GM23248 (cell line): Measurements from ENCODE around the gene HNRNPA1. TPM values are rescaled to one million over a fixed set of nuclear protein-coding genes. Genes with fewer than 3 reads are reported as not detected.

Experiments used
- DNase-seq: peaks from one replicate; pipeline ENCODE4 v3.0.0-alpha.2; 2015
- H2AFZ ChIP-seq: fragments of 200-600 bp; sonication (generic); 2 replicates; pipeline ENCODE4 v1.6.1; 2016; ENCODE audit warnings: antibody characterized with exemption
- H3F3A ChIP-seq: fragments of 200-600 bp; sonication (generic); 2 replicates; pipeline ENCODE4 v1.6.1; 2016; ENCODE audit warnings: mild to moderate bottlenecking, antibody characterized with exemption, mixed run types; ENCODE audit not compliant: insufficient read depth
- H3K27ac ChIP-seq: fragments of 200-600 bp; sonication (generic); 2 replicates; pipeline ENCODE4 v1.5.1; 2016; ENCODE audit warnings: mild to moderate bottlenecking
- H3K27me3 ChIP-seq: fragments of 200-600 bp; sonication (generic); replicated peaks from 2 replicates; pipeline ENCODE4 v1.6.1; 2016; ENCODE audit warnings: mild to moderate bottlenecking; ENCODE audit not compliant: insufficient read depth
- H3K36me3 ChIP-seq: fragments of 200-600 bp; sonication (generic); 2 replicates; pipeline ENCODE4 v1.6.1; 2016; ENCODE audit warnings: low read depth, mild to moderate bottlenecking
- H3K4me1 ChIP-seq: fragments of 200-600 bp; sonication (generic); 2 replicates; pipeline ENCODE4 v1.6.1; 2016; ENCODE audit warnings: mild to moderate bottlenecking; ENCODE audit not compliant: insufficient read depth
- H3K4me2 ChIP-seq: fragments of 200-600 bp; sonication (generic); one replicate; pipeline ENCODE4 v1.6.1; 2016; ENCODE audit warnings: mild to moderate bottlenecking; ENCODE audit not compliant: unreplicated experiment
- H3K4me3 ChIP-seq: fragments of 200-600 bp; sonication (generic); 2 replicates; pipeline ENCODE4 v1.5.1; 2016; ENCODE audit warnings: mild to moderate bottlenecking
- H3K79me2 ChIP-seq: fragments of 200-600 bp; sonication (generic); 2 replicates; pipeline ENCODE4 v1.6.1; 2016; ENCODE audit warnings: mild to moderate bottlenecking; ENCODE audit not compliant: insufficient read depth
- H3K9ac ChIP-seq: fragments of 200-600 bp; sonication (generic); 2 replicates; pipeline ENCODE4 v1.6.1; 2016; ENCODE audit warnings: mild to moderate bottlenecking
- H3K9me2 ChIP-seq: fragments of 200-600 bp; sonication (generic); 2 replicates; pipeline ENCODE4 v1.6.1; 2016; ENCODE audit warnings: mixed run types, mild to moderate bottlenecking, moderate library complexity; ENCODE audit not compliant: insufficient read depth
- H3K9me3 ChIP-seq: fragments of 200-600 bp; sonication (generic); one replicate; pipeline ENCODE4 v1.6.1; 2017; ENCODE audit warnings: low read depth
- H4K20me1 ChIP-seq: fragments of 200-600 bp; sonication (generic); 2 replicates; pipeline ENCODE4 v1.6.0; 2016; ENCODE audit not compliant: insufficient read depth
- EZH2 ChIP-seq: fragments of 200-600 bp; sonication (generic); IDR thresholded peaks from 2 replicates; pipeline ENCODE4 v1.6.1; 2018; ENCODE audit warnings: antibody characterized with exemption, mild to moderate bottlenecking; ENCODE audit not compliant: insufficient read depth, poor library complexity, severe bottlenecking
- EZH2phosphoT487 ChIP-seq: fragments of 200-600 bp; sonication (generic); IDR thresholded peaks from 2 replicates; pipeline ENCODE4 v1.6.1; 2018; ENCODE audit warnings: antibody characterized with exemption, moderate library complexity, mild to moderate bottlenecking, low read depth; ENCODE audit not compliant: insufficient read depth
- WGBS, 2 experiments: methylation state at CpG; one replicate each; pipeline ENCODE4 v1.1.6; 2015 to 2017; ENCODE audit warnings: low lambda C conversion rate in 2 of 2, low coverage in 1 of 2; ENCODE audit errors: missing lambda C conversion rate in 2 of 2; 5-methylcytosine and 5-hydroxymethylcytosine counted together
- in situ Hi-C: fragments of 300-500 bp; cut with MboI; formaldehyde crosslinking; loops from 2 replicates; pipeline ENCODE4 v1.15.0; 2020
- polyA plus RNA-seq: library from polyadenylated mRNA; unstranded; fragments of >200 nt; fragmentation: Nextera tagmentation; extraction: Ambion mirVana; gene quantifications from 2 replicates; pipeline ENCODE4 v1.2.1, GENCODE V29; 2016
- total RNA-seq: library from RNA; depleted of rRNA; stranded (reverse); fragments of >200 nt; shearing (Covaris generic); gene quantifications from 2 replicates; pipeline ENCODE4 v1.2.3, GENCODE V29; 2014

The HNRNPA1 gene
- total and polyA plus RNA-seq, 2 experiments from 2014 or later = 226 to 351 TPM

DNA sequence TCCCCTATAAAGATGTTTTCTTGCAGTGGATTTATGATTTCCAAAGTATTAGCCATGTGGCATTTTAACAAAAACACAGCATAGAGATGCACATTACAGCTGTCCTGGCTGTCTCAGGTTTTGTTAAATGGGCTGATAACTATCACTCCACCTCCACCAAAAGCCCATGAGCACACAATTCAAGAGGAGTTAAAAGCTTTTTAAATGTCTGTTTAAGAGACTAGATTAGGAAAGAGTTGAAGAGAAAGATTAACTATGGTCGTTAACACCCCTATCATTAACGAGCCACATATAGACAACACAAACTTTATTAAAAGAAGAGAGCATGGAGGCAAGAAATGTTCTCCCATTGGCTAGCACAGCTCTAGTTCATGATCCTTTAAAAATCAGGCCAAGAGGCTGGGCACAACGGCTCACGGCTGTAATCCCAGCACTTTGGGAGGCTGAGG, 15.1 kb upstream of the HNRNPA1 start:
- TF ChIP-seq EZH2phosphoT487 = no peak
- TF ChIP-seq EZH2 = no peak
- no peak for DNase-seq

GRCh38 chr12:54266852-54267251, 13.7 kb upstream of the HNRNPA1 start:
- H2AFZ ChIP-seq = no peak overlapping the region
- 85 to 86% methylated on average over 2 of the region's 2 CpGs for WGBS, 2 experiments
- H3K36me3 ChIP-seq = no peaks in the 10 kb centered on the region
- H3K9me3 ChIP-seq = no peaks in the 10 kb centered on the region
- no peaks in the 10 kb centered on the region for H3K27me3 ChIP-seq
- H3K27ac ChIP-seq = no peak overlapping the region
- peaks cover 94% of the 10 kb centered on the region for H3K79me2 ChIP-seq
- peaks cover 23% of the 10 kb centered on the region for H3F3A ChIP-seq
- H4K20me1 ChIP-seq = no peaks in the 10 kb centered on the region
- H3K4me2 ChIP-seq = no peak overlapping the region
- no peaks in the 10 kb centered on the region for H3K9me2 ChIP-seq
- DNase-seq = no peak
- TF ChIP-seq EZH2phosphoT487 (no peak), EZH2 (no peak)
- no peak overlapping the region for H3K4me3 ChIP-seq
- in situ Hi-C loops = no loop called here
- H3K4me1 ChIP-seq = peaks cover 21% of the 10 kb centered on the region
- H3K9ac ChIP-seq = no peak overlapping the region

More for the DNA sequence above, 15.1 kb upstream of the HNRNPA1 start:
- Histone ChIP-seq H3K4me3 (no peak overlapping the region), H3K9me3 (no peaks in the 10 kb centered on the region), H3K79me2 (peaks cover 94% of the 10 kb centered on the region), H3K4me1 (peaks cover 36% of the 10 kb centered on the region), H3F3A (peaks cover 37% of the 10 kb centered on the region), H3K36me3 (no peaks in the 10 kb centered on the region), H3K27me3 (no peaks in the 10 kb centered on the region), H2AFZ (no peak overlapping the region), H3K9me2 (no peaks in the 10 kb centered on the region), H3K9ac (no peak overlapping the region), H3K27ac (no peak overlapping the region), H4K20me1 (no peaks in the 10 kb centered on the region), H3K4me2 (no peak overlapping the region)
- WGBS, 2 experiments = 96 to 98% methylated on average over 4 of the region's 4 CpGs
- in situ Hi-C loops = no loop called here

GRCh38 chr12:54270345-54270744, 10.2 kb upstream of the HNRNPA1 start:
- Histone ChIP-seq H3K79me2 (peaks cover 98% of the 10 kb centered on the region), H3K27ac (no peak overlapping the region), H2AFZ (no peak overlapping the region), H4K20me1 (no peaks in the 10 kb centered on the region), H3K4me2 (no peak overlapping the region), H3K27me3 (no peaks in the 10 kb centered on the region), H3K36me3 (peaks cover 3% of the 10 kb centered on the region; the same call in 1 of the 2 replicates), H3K4me1 (peaks cover 7% of the 10 kb centered on the region; the same call in 1 of the 2 replicates), H3F3A (peaks cover 8% of the 10 kb centered on the region; the same call in 1 of the 2 replicates), H3K9me3 (no peaks in the 10 kb centered on the region), H3K9me2 (no peaks in the 10 kb centered on the region), H3K9ac (no peak overlapping the region), H3K4me3 (no peak overlapping the region)
- in situ Hi-C loops = no loop called here
- TF ChIP-seq EZH2 = no peak
- 99 to 100% methylated on average over 2 of the region's 2 CpGs for WGBS, 2 experiments
- no peak for DNase-seq

- TF ChIP-seq EZH2phosphoT487 (no peak), EZH2 (no peak)
Measured at GRCh38 chr12:54272214-54272613, 8.3 kb upstream of the HNRNPA1 start.

DNA sequence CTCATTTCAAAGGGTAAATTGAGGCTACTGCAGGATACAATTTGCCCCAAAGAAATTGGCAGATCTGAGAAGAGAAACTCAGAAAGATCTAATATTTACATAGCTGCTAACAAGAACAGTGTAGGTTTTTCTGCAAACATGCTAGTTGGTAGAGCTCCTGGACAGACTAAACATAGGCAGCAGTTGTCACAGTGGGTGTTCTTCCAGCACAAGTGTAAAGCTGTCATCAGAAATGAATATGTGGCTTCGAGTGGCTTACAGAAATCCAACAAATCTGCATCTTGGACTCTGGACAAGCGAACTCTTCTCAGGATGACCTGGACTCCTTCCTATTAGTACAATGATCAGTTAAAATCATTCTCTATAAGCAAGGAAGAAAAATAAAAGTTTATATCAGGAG, 6.5 kb upstream of the HNRNPA1 start:
- Histone ChIP-seq H3K9me3 (no peaks in the 10 kb centered on the region), H3K9ac (no peak overlapping the region), H3K9me2 (no peaks in the 10 kb centered on the region), H3K36me3 (peaks cover 3% of the 10 kb centered on the region; the same call in 1 of the 2 replicates), H3K4me3 (no peak overlapping the region), H3K4me1 (peaks cover 13% of the 10 kb centered on the region), H3K79me2 (peaks cover 100% of the 10 kb centered on the region), H2AFZ (no peak overlapping the region), H3K4me2 (no peak overlapping the region), H3K27me3 (no peaks in the 10 kb centered on the region), H3F3A (peaks cover 14% of the 10 kb centered on the region), H4K20me1 (no peaks in the 10 kb centered on the region), H3K27ac (no peak overlapping the region)
- no peak for TF ChIP-seq EZH2
- no peak for TF ChIP-seq EZH2phosphoT487
- no peak for DNase-seq
- in situ Hi-C loops = no loop called here
- WGBS, 2 experiments = 60 to 66% methylated on average over 2 of the region's 2 CpGs

More at GRCh38 chr12:54272214-54272613, 8.3 kb upstream of the HNRNPA1 start:
- Histone ChIP-seq H3K36me3 (peaks cover 3% of the 10 kb centered on the region; the same call in 1 of the 2 replicates), H2AFZ (no peak overlapping the region), H3K79me2 (peaks cover 98% of the 10 kb centered on the region), H3K27ac (no peak overlapping the region), H3K4me3 (no peak overlapping the region), H3K9ac (no peak overlapping the region), H3K4me2 (no peak overlapping the region), H3K9me3 (no peaks in the 10 kb centered on the region), H3K27me3 (no peaks in the 10 kb centered on the region), H4K20me1 (no peaks in the 10 kb centered on the region), H3K4me1 (no peaks in the 10 kb centered on the region), H3K9me2 (no peaks in the 10 kb centered on the region), H3F3A (peaks cover 8% of the 10 kb centered on the region; the same call in 1 of the 2 replicates)
- no peak for DNase-seq
- in situ Hi-C loops = no loop called here
- 63 to 67% methylated on average over 1 of the region's 1 CpG for WGBS, 2 experiments
